Karpas-422 (cell line): Measurements from ENCODE around the gene RNU5B-1. TPM values are rescaled to one million over a fixed set of nuclear protein-coding genes. Genes with fewer than 3 reads are reported as not detected.

Experiments used
- DNase-seq: peaks from one replicate; pipeline ENCODE4 v3.0.0-alpha.2; 2015
- H2AFZ ChIP-seq: fragments of 200-600 bp; sonication (generic); 2 replicates; pipeline ENCODE4 v1.6.1; 2014; ENCODE audit warnings: antibody characterized with exemption, low read length, mixed read lengths
- H3K27ac ChIP-seq: fragments of 200-600 bp; sonication (generic); 2 replicates; pipeline ENCODE4 v1.5.1; 2014; ENCODE audit warnings: mild to moderate bottlenecking, low read length, moderate library complexity
- H3K27me3 ChIP-seq: fragments of 200-600 bp; sonication (generic); 2 replicates; pipeline ENCODE4 v1.6.1; 2014; ENCODE audit warnings: low read length, mixed read lengths
- H3K36me3 ChIP-seq: fragments of 200-600 bp; sonication (generic); 2 replicates; pipeline ENCODE4 v1.6.1; 2014; ENCODE audit warnings: low read length, mixed read lengths; ENCODE audit not compliant: insufficient read depth
- H3K4me1 ChIP-seq: fragments of 200-600 bp; sonication (generic); 2 replicates; pipeline ENCODE4 v1.6.1; 2014; ENCODE audit warnings: mild to moderate bottlenecking, low read length, mixed read lengths
- H3K4me2 ChIP-seq: fragments of 200-600 bp; sonication (generic); 2 replicates; pipeline ENCODE4 v1.6.1; 2014; ENCODE audit warnings: low read length, low read depth, mild to moderate bottlenecking; ENCODE audit not compliant: poor library complexity, severe bottlenecking
- H3K4me3 ChIP-seq: fragments of 200-600 bp; sonication (generic); 2 replicates; pipeline ENCODE4 v1.5.1; 2014; ENCODE audit warnings: mild to moderate bottlenecking, antibody characterized with exemption, low read length, mixed read lengths
- H3K79me2 ChIP-seq: fragments of 200-600 bp; sonication (generic); 2 replicates; pipeline ENCODE4 v1.6.1; 2014; ENCODE audit warnings: mild to moderate bottlenecking, low read length, mixed read lengths
- H3K9ac ChIP-seq: fragments of 200-600 bp; sonication (generic); 2 replicates; pipeline ENCODE4 v1.6.0; 2014; ENCODE audit warnings: low read length
- H3K9me2 ChIP-seq: fragments of 200-600 bp; sonication (generic), shearing (Covaris generic); replicated peaks from 2 replicates; pipeline ENCODE4 v1.6.0; 2014; ENCODE audit warnings: mild to moderate bottlenecking, low read length, moderate library complexity; ENCODE audit not compliant: insufficient read depth
- H3K9me3 ChIP-seq: fragments of 300-700, 200-600 bp; sonication (generic); 2 replicates; pipeline ENCODE4 v1.6.1; 2014; ENCODE audit warnings: low read length, mixed read lengths
- H4K20me1 ChIP-seq: fragments of 200-600 bp; sonication (generic); 2 replicates; pipeline ENCODE4 v1.6.1; 2014; ENCODE audit warnings: mild to moderate bottlenecking, antibody characterized with exemption, low read length, low read depth; ENCODE audit not compliant: insufficient read depth
- total RNA-seq: library from RNA; depleted of rRNA; stranded (reverse); fragments of >200 nt; shearing (Covaris generic); gene quantifications from 2 replicates; pipeline ENCODE4 v1.2.3, GENCODE V29; 2014; ENCODE audit warnings: low replicate concordance; rRNA removed

Gene RNU5B-1
- total RNA-seq: not detected in 2 replicates

DNA sequence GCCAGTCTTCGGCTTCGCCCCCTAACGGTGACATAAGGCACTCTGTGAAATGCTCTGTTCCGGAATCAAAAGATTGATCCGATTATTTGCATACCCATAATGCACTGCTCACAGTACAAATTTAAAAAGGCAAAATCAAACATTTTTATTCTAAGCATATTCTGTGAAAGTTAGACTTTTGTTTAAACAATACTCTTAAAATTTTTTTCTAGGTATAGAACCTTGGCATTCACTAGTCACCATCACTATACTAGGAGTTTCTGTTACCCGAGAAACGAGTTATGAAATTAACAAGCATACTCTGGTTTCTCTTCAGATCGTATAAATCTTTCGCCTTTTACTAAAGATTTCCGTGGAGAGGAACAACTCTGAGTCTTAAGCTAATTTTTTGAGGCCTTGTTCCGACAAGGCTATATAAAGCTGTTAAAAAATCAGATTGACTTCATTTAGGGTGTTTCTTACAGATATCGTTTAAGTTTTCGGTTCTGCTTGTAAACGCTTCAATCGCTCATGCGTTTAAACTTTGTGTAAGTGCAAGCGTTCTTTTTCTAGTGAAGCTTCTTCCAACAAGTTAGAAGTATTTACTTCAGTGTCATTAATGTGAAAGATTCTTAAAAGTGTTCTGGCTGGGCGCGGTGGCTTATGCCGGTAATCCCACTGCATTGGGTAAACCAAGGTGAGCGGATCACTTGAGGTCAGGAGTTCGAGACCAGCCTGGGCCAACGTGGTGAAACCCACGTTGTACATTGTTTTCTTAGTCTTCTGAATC, at the start of gene RNU5B-1:
Gene RNU5B-1 (plus strand): TSS at position 297 of the 769 bp plus-strand sequence.
- Histone ChIP-seq H3K27ac (peak within 1 kb of the TSS; percentile 83), H2AFZ (peak within 1 kb of the TSS; percentile 78), H3K9ac (peak within 1 kb of the TSS; percentile 74), H3K79me2 (no peaks in the 10 kb centered on the region), H3K4me1 (peaks cover 26% of the 10 kb centered on the region), H3K9me3 (no peaks in the 10 kb centered on the region), H3K36me3 (no peaks in the 10 kb centered on the region), H4K20me1 (no peaks in the 10 kb centered on the region), H3K27me3 (no peaks in the 10 kb centered on the region), H3K4me3 (peak within 1 kb of the TSS; percentile 68), H3K9me2 (no peaks in the 10 kb centered on the region), H3K4me2 (peak within 1 kb of the TSS; percentile 96)
- peak; percentile 96 for DNase-seq

DNA sequence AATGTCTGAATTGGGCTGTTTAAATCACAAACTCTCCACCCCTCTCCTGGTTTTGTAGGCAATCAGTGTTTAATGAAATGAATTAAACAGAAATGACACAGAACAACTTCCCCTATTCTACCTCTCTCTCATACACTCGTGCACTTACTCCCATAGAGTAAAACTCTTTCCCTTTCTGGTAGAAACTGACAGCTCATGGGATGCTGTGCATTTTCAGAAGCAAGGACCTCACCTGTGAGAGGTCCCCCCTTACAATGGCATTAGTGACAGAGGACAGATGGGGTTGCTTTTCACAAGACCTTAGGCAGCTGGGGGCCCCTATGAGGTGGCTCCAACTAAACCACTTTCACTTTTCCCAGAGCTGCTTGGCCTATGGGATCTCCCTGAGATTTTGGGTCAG, 49.7 kb upstream of the RNU5B-1 start:
- Histone ChIP-seq H4K20me1 (no peaks in the 10 kb centered on the region), H3K4me2 (no peak overlapping the region), H3K9ac (no peak overlapping the region), H3K4me3 (no peak overlapping the region), H3K27me3 (no peaks in the 10 kb centered on the region), H3K9me2 (no peaks in the 10 kb centered on the region), H3K36me3 (no peaks in the 10 kb centered on the region), H3K79me2 (no peaks in the 10 kb centered on the region), H3K4me1 (no peaks in the 10 kb centered on the region), H3K9me3 (no peaks in the 10 kb centered on the region), H2AFZ (no peak overlapping the region), H3K27ac (no peak overlapping the region)
- DNase-seq: no peak

- Histone ChIP-seq H3K4me1 (no peaks in the 10 kb centered on the region), H4K20me1 (no peaks in the 10 kb centered on the region), H3K79me2 (no peaks in the 10 kb centered on the region), H3K4me3 (no peak overlapping the region), H3K36me3 (0 out of 2 replicates have a peak, but pooled peaks cover 2% of the 10 kb centered on the region), H2AFZ (no peak overlapping the region), H3K27ac (no peak overlapping the region), H3K9me2 (no peaks in the 10 kb centered on the region), H3K9ac (no peak overlapping the region), H3K27me3 (no peaks in the 10 kb centered on the region), H3K4me2 (no peak overlapping the region), H3K9me3 (no peaks in the 10 kb centered on the region)
- no peak for DNase-seq
Observed at GRCh38 chr15:65255486-65256140, 48.9 kb upstream of the RNU5B-1 start.

DNA sequence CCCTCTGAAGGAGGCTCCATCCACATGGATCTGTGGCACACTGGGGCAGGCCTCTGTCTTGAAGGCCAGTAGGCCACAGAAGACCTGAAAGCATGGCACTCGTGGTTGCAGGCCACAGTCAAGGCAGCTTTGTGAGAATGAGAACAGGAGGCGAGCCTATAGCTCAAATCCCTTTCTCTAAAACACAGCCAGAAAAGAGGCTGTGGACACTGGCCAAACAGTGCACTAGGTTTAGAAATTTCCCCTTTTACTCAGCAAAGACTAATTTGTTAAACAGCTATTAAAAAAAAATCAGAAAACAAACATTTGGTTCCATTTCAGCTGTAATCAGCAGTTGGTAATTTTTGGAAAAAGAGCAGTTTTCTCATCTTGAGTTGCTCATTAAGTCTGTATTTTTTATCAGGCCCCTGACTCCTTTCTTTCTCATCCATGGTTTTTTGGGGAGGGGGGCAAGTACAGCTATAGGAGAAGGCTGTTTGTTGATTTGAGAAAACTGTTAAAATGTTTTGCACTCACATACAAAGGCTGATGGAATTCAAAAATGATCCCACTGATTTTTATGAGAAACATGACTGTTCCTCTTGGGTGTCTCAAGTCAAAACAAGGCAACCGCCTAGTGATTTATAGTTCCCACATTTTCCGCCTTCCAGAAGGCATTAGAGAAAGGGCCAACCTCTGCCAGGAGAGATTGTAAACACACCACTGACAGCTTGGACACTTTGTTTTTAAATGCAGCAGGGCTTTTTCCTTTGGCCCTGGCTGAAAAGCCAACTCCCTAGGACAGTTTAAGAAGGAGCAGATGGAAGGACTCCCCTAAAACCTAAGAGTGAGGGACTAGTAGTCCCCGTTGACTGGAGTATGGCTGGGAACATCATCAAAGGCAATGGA, 45.9 kb upstream of the RNU5B-1 start:
- no peak overlapping the region for H3K4me3 ChIP-seq
- H3K9ac ChIP-seq: no peak overlapping the region
- 0 out of 2 replicates have a peak, but pooled peaks cover 4% of the 10 kb centered on the region for H3K36me3 ChIP-seq
- no peaks in the 10 kb centered on the region for H3K27me3 ChIP-seq
- H3K9me3 ChIP-seq: no peaks in the 10 kb centered on the region
- no peaks in the 10 kb centered on the region for H4K20me1 ChIP-seq
- H2AFZ ChIP-seq: no peak overlapping the region
- H3K4me2 ChIP-seq: no peak overlapping the region
- no peaks in the 10 kb centered on the region for H3K4me1 ChIP-seq
- H3K9me2 ChIP-seq: no peaks in the 10 kb centered on the region
- no peaks in the 10 kb centered on the region for H3K79me2 ChIP-seq
- DNase-seq: no peak
- H3K27ac ChIP-seq: no peak overlapping the region

- Histone ChIP-seq H3K4me3 (no peak overlapping the region), H3K4me2 (no peak overlapping the region), H3K9ac (no peak overlapping the region), H4K20me1 (no peaks in the 10 kb centered on the region), H3K9me2 (no peaks in the 10 kb centered on the region), H2AFZ (no peak overlapping the region), H3K9me3 (no peaks in the 10 kb centered on the region), H3K36me3 (0 out of 2 replicates have a peak, but pooled peaks cover 4% of the 10 kb centered on the region), H3K27me3 (no peaks in the 10 kb centered on the region), H3K4me1 (no peaks in the 10 kb centered on the region), H3K27ac (no peak overlapping the region), H3K79me2 (no peaks in the 10 kb centered on the region)
- no peak for DNase-seq
Observed at GRCh38 chr15:65259367-65259797, 45.1 kb upstream of the RNU5B-1 start.

DNA sequence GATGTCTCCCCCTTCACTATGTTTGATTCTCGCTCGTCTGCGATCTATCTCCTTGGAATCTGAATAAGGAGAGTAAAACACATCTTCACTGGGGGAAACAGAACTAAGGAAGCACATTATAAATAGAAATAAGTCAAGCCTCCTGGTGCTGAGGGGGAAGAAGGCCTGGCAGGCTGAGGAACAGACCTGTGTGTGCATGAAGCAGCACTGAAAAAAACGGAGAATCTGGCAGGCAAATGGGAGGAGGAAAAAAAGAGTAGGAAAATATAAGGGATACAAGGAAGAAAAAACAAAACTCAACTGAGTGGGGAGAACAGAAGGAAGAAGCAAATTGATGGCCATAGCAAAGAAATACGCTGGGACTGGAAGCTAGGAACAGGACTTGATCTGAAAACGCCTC, 43.5 kb upstream of the RNU5B-1 start:
- DNase-seq: no peak
- Histone ChIP-seq H3K36me3 (0 out of 2 replicates have a peak, but pooled peaks cover 4% of the 10 kb centered on the region), H3K4me3 (no peak overlapping the region), H3K27me3 (no peaks in the 10 kb centered on the region), H2AFZ (no peak overlapping the region), H3K4me1 (no peaks in the 10 kb centered on the region), H3K4me2 (no peak overlapping the region), H3K9ac (no peak overlapping the region), H3K27ac (no peak overlapping the region), H3K9me3 (no peaks in the 10 kb centered on the region), H4K20me1 (no peaks in the 10 kb centered on the region), H3K9me2 (no peaks in the 10 kb centered on the region), H3K79me2 (no peaks in the 10 kb centered on the region)

DNA sequence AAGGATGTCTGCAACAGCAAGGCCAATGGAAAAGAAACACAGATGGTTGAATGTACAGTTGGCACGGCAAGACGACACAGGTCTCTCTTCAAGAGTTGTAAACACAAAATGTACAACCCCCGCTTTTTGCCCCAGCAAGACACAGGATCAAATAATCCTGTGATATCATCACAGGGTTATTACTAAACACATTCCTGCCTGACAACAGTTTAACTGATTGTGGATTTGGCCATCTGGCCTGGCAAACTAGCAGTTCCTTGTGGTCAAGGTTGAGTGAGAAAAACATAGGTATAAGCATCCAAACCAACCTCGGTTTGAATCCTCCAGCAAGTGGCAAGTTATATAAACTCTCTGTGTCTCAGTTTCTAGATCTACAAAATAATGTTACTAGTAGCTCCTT, 41.2 kb upstream of the RNU5B-1 start:
- no peak overlapping the region for H3K4me3 ChIP-seq
- H4K20me1 ChIP-seq: no peaks in the 10 kb centered on the region
- H3K4me2 ChIP-seq: no peak overlapping the region
- no peaks in the 10 kb centered on the region for H3K79me2 ChIP-seq
- H3K27ac ChIP-seq: no peak overlapping the region
- H3K9me2 ChIP-seq: no peaks in the 10 kb centered on the region
- H3K9ac ChIP-seq: no peak overlapping the region
- H3K9me3 ChIP-seq: no peaks in the 10 kb centered on the region
- H3K4me1 ChIP-seq: no peaks in the 10 kb centered on the region
- no peak overlapping the region for H2AFZ ChIP-seq
- H3K36me3 ChIP-seq: 0 out of 2 replicates have a peak, but pooled peaks cover 4% of the 10 kb centered on the region
- no peak for DNase-seq
- H3K27me3 ChIP-seq: no peaks in the 10 kb centered on the region
